Frontal cortex (tissue), 4 donors: ENCODE measurements around the gene TRAF2. TPM values are rescaled to one million over a fixed set of nuclear protein-coding genes. Genes with fewer than 3 reads are reported as not detected.

Experiments
- DNase-seq, 2 donors: peaks; one replicate each; pipeline ENCODE4 v3.0.0; 2012; ENCODE audit warnings: low spot score in 2 of 2
- FAIRE-seq: peaks from 2 replicates; lab custom pipeline; 2012; peaks lifted over from hg19 to GRCh38; lab: Jason Lieb, UNC
- small RNA-seq: library from RNA; depleted of rRNA; stranded (forward); fragments of <200 nt; gene quantifications from one replicate; pipeline ENCODE3, GENCODE V24; 2014
- total RNA-seq: library from RNA; depleted of rRNA; stranded (reverse); fragments of >200 nt; gene quantifications from one replicate; pipeline ENCODE4 v1.2.3, GENCODE V29; 2014
- donor health status: control.
- donor health status: control.
- donor health status: control.

TRAF2 gene
- total RNA-seq, 1 donor from 2014 or later = 7.3 TPM

GRCh38 chr9:136968333-136969127, 82.2 kb downstream of the TRAF2 start:
- FAIRE-seq = no peak

DNA sequence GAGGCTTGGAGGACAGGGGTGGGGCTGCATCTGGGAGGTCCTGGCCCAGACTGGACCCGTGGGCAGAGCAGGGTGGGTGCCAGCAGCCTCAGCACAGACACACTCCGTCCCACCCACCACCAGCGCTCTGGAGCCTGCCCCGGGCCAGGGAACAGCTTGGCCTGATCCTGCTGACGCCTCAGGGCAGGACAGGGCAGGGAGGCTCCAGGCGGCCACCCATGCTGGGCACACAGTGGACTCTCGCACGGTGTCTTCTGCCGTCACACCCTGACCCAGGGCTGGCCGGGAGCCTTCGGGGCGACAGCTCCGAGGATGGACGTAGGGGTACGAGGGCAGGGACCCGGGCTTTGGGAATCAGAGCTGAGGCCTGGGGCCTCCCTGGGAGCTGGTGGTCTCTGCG, 82.8 kb downstream of the TRAF2 start:
- FAIRE-seq = no peak
- no peak for DNase-seq

More at GRCh38 chr9:136968333-136969127, 82.2 kb downstream of the TRAF2 start:
- DNase-seq = no peak

GRCh38 chr9:136969774-136970173, 83.5 kb downstream of the TRAF2 start:
- DNase-seq (no peak), FAIRE-seq (no peak)

DNA sequence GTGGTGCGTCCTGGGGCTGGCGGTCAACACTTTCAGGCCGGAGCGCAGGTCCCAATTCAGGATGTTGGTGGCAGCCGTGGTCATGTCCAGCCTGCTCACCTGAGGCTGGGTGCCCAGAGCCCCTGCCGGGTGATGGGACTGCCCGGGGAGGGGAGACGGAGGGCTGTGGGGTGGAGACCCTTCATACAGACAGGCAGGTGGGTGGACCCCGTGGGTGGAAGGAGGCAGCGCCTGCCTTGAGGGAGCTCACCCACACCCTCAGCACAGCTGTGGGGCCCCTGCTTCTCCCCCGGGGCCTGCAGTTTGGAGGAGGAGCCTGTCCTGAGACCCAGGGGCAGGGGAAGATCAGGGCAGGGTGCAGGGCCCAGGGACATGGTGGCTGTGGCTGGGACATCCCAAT, 84.0 kb downstream of the TRAF2 start:
- FAIRE-seq (no peak), DNase-seq (no peak)

DNA sequence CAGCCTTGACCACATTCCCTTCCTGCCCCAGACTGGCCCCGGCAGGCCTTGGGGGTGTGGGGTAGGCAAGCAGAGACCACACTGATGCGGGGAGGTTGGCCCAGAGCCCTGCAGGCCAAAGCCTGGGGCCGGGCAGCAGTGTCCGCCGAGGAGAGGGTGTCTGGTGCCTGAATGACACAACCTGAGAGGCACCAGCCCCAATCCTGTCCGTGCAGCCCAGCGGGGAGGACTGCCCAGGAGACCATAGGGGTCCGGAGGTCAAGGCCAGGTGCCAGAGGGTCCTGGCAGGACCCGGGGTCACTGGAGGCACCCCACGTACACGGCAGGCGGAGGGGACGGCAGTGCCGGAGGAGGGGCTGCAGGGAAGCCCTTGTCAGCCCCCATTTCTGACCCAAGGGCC, 85.4 kb downstream of the TRAF2 start:
- FAIRE-seq = no peak
- no peak for DNase-seq

DNA sequence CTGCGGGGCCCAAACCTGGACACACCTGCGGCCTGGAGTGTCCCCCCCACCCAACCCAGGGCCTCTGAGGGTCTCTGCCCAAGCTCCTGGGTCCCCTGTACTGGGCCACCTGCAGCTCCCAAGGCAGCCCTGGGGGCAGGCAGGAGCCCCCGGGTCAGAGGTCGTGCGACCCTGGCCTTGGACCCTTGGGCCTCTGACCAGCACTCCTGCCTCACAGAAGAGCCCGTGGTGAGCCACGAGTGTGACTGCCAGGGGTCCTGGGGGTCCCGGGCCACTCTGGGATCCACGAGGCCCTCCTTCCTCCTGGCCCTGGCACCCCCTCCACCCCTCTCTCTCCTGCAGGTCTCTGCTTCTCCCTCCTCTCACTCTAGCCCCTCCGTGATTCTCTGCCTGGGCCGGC, 86.0 kb downstream of the TRAF2 start:
- DNase-seq (no peak), FAIRE-seq (no peak)

- FAIRE-seq (no peak), DNase-seq (no peak)
Measured at GRCh38 chr9:136972743-136973142, 86.4 kb downstream of the TRAF2 start.

DNA sequence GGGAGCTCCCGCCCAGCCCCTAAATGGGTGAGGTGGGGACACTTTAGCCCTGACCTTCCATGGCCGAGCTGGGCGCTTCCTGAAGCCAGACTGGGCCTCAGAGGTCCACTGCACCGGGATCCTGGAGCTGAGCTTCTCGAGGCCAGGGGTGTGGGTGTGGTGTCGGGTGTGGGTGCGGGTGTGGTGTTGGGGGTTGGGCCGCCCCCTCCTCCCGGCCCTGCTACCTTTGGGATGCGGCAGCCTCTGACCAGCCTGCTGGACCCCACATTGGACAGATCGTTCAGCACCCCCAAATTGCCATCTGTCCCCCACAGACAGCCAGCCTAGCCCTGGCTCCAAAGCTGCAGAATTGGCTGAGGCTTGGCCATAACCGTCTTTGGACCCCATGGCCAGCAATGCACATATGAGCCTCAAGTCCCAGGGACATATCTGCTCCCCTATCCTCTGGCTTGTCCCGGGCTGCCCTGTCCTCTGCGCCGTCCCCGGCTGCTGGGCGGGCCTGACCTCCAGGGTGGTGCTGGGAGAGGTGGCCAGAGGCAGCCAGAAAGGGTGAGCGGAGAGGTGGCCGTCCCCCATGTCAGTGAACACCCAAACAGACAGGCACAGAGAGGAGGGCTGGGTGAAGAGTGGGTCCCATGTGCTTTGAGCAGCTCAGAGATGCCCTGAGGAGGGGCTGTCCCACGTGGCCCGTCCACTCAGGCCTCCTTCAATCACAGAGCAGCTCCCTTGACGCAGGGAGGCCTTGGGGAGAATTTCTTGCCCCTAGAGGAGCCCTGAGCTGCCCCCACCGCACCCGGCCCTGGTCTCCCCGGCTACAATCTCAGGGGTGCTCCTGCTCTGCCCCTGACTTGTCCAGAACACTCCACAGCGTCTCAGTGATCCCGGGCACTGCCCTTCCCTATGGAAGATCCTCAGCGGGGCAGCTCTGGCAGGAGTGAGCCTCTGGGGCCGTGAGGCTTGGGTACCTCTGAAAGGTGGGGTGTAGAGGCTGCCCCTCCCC, 87.6 kb downstream of the TRAF2 start:
- FAIRE-seq (no peak), DNase-seq (no peak)

DNA sequence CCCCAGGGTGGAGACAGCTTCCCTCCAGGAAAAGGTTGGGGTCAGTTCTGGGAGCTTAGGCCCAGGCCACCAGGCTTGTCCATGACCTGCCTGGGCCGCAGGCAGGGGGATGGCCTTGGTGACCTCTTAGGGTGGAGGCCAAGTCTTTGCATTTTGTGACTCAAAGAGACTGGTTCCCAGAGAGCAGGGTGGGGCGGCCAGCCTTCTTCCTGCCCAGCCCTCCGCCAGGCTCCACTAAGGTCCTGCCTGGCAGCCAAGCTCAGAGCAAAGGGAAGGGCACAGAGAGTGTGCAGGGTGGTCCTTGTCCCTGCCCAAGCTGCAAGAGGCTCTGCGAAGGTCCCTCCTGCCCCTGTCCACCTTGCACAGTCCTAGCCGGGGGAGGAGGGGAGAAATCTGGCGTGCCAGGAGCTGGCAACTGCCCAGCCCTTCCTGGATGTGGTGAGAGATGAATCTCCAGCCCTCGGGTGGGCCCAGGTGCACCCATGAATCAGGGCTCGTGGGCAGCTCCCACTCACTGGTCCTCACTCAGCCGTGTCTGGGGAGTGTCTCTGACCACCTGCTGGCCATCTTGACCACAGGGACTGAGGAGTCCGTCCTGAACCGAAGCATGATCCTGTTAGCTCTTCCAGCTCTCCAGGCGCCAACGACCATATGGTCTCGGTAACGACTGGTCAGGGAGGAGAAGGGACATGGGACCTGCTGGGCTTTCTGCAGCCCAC, 88.7 kb downstream of the TRAF2 start:
- FAIRE-seq = no peak
- DNase-seq = no peak

DNA sequence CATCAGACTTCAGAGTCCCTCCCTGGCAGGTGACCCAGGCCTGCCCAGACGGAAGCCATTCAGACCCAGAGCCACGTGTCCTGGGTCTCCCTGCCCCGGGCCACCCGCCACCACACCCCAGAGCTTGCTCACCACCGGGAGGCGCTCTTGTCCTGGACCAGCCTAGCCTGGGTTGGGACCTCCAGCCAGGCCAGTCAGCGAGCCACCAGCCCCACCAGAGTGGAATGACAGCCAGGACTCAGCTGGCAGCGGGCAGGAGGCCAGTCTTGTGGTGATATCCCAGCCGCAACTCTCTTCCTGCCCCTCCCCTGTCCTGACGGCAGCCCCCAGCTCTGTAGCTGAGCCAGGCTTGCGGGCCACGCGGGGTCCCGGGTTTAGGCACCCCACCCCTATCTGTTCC, 89.3 kb downstream of the TRAF2 start:
- no peak for FAIRE-seq
- DNase-seq = peak; percentile 74 to 80

Small RNAs within 50 kb of the gene (small RNA-seq; reads per million reads assigned to genes)
- not detected for gene MIR4479

Other genes with a start within 250 kb of the TRAF2 start
- gene EGFL7, start 223.6 kb upstream of the TRAF2 start, total RNA-seq = 12.6 TPM
- gene AGPAT2, start 199.1 kb upstream of the TRAF2 start, total RNA-seq = 1.2 TPM
- 26.9 TPM for gene DIPK1B, start 173.9 kb upstream of the TRAF2 start, total RNA-seq
- not detected for gene LCN10, start 143.6 kb upstream of the TRAF2 start, total RNA-seq
- gene LCN6, start 138.0 kb upstream of the TRAF2 start, total RNA-seq = not detected
- not detected for gene LCN8, start 128.3 kb upstream of the TRAF2 start, total RNA-seq
- not detected for gene LCN15, start 122.0 kb upstream of the TRAF2 start, total RNA-seq
- 17.1 TPM for gene TMEM141, start 95.2 kb upstream of the TRAF2 start, total RNA-seq
- gene CCDC183, start 90.2 kb upstream of the TRAF2 start, total RNA-seq = 2.0 TPM
- 35.1 TPM for gene RABL6, start 78.6 kb upstream of the TRAF2 start, total RNA-seq
- 0.82 TPM for gene AJM1, start 44.0 kb upstream of the TRAF2 start, total RNA-seq
- 143 TPM for gene PHPT1, start 37.1 kb upstream of the TRAF2 start, total RNA-seq
- 4.1 TPM for gene MAMDC4, start 34.2 kb upstream of the TRAF2 start, total RNA-seq
- 140 TPM for gene EDF1, start 20.2 kb upstream of the TRAF2 start, total RNA-seq
- gene FBXW5, start 58.2 kb downstream of the TRAF2 start, total RNA-seq = 62.4 TPM
- gene C8G, start 58.7 kb downstream of the TRAF2 start, total RNA-seq = not detected
- gene LCN12, start 65.8 kb downstream of the TRAF2 start, total RNA-seq = not detected
- gene PTGDS, start 91.0 kb downstream of the TRAF2 start, total RNA-seq = 61.1 TPM
- 0.82 TPM for gene LCNL1, start 96.5 kb downstream of the TRAF2 start, total RNA-seq
- 13.5 TPM for gene PAXX, start 105.9 kb downstream of the TRAF2 start, total RNA-seq
- gene CLIC3, start 110.1 kb downstream of the TRAF2 start, total RNA-seq = not detected
- gene ABCA2, start 141.7 kb downstream of the TRAF2 start, total RNA-seq = 20.8 TPM
- gene FUT7, start 145.6 kb downstream of the TRAF2 start, total RNA-seq = not detected
- 16.3 TPM for gene NPDC1, start 159.7 kb downstream of the TRAF2 start, total RNA-seq
- gene ENTPD2, start 167.5 kb downstream of the TRAF2 start, total RNA-seq = 0.82 TPM
- 1.2 TPM for gene SAPCD2, start 184.0 kb downstream of the TRAF2 start, total RNA-seq
- 0.41 TPM for gene UAP1L1, start 191.0 kb downstream of the TRAF2 start, total RNA-seq
- 42.0 TPM for gene MAN1B1, start 200.5 kb downstream of the TRAF2 start, total RNA-seq
- gene DPP7, start 228.2 kb downstream of the TRAF2 start, total RNA-seq = 38.3 TPM